22Rv1 (cell line): ENCODE results near the gene VRK1.

Experiments
- H3K27ac ChIP-seq: fragments of 450-650 bp; 2 replicates; pipeline ENCODE4 v1.5.1; 2017
- CTCF ChIP-seq: fragments of 450-650 bp; IDR thresholded peaks from 2 replicates; pipeline ENCODE4 v1.5.1; 2017; ENCODE audit warnings: mild to moderate bottlenecking
- ZFX ChIP-seq: fragments of 450-650 bp; IDR thresholded peaks from 2 replicates; pipeline ENCODE4 v1.6.1; 2017; ENCODE audit warnings: antibody characterized with exemption, borderline replicate concordance

Gene VRK1

DNA sequence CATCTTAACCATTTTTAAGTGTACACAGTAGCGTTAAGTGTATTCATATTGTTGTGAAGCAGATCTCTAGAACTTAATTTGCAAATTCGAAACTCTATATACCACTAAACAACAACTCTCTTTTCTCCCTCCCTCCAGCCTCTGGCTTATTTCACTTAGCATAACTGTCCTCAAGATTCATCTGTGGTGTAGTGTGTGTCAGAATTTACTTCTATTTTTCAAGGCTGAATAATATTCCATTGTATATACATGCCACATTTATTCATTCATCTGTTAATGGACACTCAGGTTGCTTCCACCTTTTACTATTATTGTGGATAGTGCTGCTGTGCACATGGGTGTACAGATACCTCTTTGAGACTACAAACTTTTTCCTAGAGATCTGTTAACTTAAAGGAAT lies 26.5 kb downstream of the VRK1 start:
- no peak for TF ChIP-seq CTCF
- TF ChIP-seq ZFX = no peak
- no peak overlapping the region for H3K27ac ChIP-seq

- no peak overlapping the region for H3K27ac ChIP-seq
- TF ChIP-seq ZFX = no peak
- TF ChIP-seq CTCF = no peak
These were observed 27.1 kb downstream of the VRK1 start for GRCh38 chr14:96824283-96824682.

GRCh38 chr14:96826818-96827217 lies 29.6 kb downstream of the VRK1 start:
- no peak overlapping the region for H3K27ac ChIP-seq

DNA sequence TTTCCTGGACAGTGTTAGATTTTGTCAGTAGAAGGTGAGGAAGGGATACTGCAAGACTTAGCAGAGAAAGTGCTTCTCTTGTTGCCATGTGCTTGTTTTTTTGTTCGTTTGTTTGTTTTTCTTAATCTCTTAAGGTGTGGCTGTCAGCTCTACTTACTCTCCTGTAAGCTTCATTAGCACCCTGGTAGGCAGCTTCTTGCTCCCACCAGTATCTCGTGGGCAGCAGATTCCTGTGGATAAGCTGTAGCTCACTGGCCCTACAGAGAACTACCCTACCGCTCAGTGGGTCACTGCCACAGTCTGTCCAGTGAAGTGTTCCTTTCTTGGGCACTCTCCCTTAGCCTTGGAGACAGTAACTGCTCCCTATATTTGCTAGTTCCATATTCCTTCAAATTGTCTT lies 30.1 kb downstream of the VRK1 start:
- H3K27ac ChIP-seq = no peak overlapping the region
- no peak for TF ChIP-seq ZFX
- no peak for TF ChIP-seq CTCF

More at GRCh38 chr14:96826818-96827217, 29.6 kb downstream of the VRK1 start:
- TF ChIP-seq CTCF (no peak), ZFX (no peak)

DNA sequence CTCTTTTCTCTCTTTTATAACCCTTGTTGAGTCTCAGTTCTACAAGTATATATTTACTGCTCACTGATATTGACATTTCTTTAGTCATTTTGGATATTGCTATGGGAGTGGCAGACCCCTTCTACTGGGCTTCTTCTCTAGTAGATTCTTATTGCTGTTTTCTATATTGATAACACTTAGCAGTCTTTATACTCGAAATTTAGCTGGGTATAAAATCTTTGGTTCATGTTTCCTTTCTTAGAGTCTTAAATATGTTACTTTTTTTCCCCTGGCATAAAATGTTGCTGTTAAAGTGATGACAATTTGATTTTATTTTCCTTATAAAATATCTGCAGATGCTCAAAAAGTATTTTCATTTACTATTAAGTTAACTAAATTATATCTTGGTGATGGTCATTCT lies 32.6 kb downstream of the VRK1 start:
- no peak overlapping the region for H3K27ac ChIP-seq
- no peak for TF ChIP-seq ZFX
- TF ChIP-seq CTCF = no peak

DNA sequence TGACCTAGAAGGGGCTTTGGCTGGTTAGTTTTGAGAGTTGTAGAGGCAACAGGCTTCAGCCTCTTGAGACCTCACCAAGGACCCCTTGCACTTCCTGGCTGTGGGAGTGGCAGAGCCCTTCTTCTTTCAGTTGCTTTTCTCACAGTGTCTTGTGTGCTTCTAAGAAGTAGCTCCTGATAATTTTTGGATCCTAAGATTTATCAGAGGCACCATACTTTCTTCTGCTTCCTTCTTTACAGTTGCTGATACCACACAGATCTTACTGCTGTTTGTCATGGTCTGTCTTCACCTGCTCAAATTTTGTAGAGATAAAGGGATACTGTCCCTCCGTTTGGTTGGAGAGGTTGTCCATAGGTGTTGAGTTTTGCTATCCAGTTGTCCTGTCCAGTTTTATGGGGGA lies 33.8 kb downstream of the VRK1 start:
- no peak for TF ChIP-seq ZFX
- no peak for TF ChIP-seq CTCF
- no peak overlapping the region for H3K27ac ChIP-seq

DNA sequence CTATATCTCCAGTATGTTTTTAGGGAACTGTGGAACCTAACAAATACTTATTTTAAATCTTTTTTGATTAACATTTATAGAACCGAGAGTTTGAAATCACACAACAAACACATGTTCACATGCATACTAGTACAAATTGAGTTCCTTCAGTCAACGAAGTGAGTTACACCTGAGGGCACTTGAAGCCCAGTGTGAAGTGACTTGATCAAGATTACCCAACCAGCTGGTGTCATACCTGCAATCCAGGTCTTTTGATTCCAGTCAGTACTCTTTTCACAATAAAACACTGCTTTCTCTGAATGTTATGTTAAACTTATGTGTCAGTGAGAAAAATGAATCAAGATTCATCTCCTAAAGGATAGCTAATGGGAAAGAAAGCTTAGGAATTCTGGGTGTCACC lies 35.2 kb downstream of the VRK1 start:
- no peak overlapping the region for H3K27ac ChIP-seq
- TF ChIP-seq ZFX (no peak), CTCF (no peak)
